GM12892 (cell line): ENCODE results near the gene KLKB1.

ENCODE experiments used
- DNase-seq: peaks from one replicate; pipeline ENCODE4 v3.0.0; 2011; ENCODE audit not compliant: insufficient read length
- FAIRE-seq: peaks from 2 replicates; lab custom pipeline; 2011; peaks lifted over from hg19 to GRCh38; lab: Jason Lieb, UNC
- POLR2A ChIP-seq: IDR thresholded peaks from 2 replicates; pipeline ENCODE4 v1.6.1; 2011; ENCODE audit warnings: low read depth, low read length, control low read depth
- POLR2AphosphoS5 ChIP-seq: IDR thresholded peaks from 2 replicates; pipeline ENCODE4 v1.6.1; 2011; ENCODE audit warnings: low read depth, low read length, control low read depth
- TAF1 ChIP-seq: IDR thresholded peaks from 2 replicates; pipeline ENCODE4 v1.6.1; 2011; ENCODE audit warnings: low read depth, mild to moderate bottlenecking, control low read depth, low read length, borderline replicate concordance

Gene KLKB1

GRCh38 chr4:186202490-186203140, 24.7 kb upstream of the KLKB1 start:
- TF ChIP-seq TAF1 (no peak), POLR2A (no peak), POLR2AphosphoS5 (no peak)
- FAIRE-seq = no peak
- DNase-seq = no peak

DNA sequence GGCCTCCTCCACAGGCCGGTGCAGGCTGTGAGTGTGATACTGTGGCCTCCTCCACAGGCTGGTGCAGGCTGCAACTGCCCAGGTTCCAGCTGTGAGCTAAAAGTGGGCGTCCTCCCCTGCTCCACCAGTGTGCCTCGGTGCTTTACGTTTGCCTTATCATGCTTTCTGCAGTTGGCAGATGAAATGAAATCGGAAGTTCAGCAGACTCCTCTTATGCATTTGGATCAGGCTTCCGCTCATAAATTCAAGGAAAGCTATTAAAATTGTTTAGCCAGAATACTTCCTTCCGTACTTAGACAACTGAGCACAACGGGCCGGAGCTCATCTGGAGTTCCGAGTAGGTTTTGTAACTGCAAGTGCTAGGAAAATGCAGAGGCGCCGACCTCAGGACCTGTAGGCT, 23.9 kb upstream of the KLKB1 start:
- DNase-seq (no peak), FAIRE-seq (no peak)
- TF ChIP-seq POLR2AphosphoS5 (no peak), POLR2A (no peak), TAF1 (no peak)

GRCh38 chr4:186204103-186204559, 23.2 kb upstream of the KLKB1 start:
- TF ChIP-seq POLR2AphosphoS5 = no peak
- no peak for TF ChIP-seq TAF1
- no peak for TF ChIP-seq POLR2A
- FAIRE-seq (no peak), DNase-seq (no peak)

GRCh38 chr4:186204686-186205085, 22.6 kb upstream of the KLKB1 start:
- FAIRE-seq (no peak), DNase-seq (no peak)
- TF ChIP-seq TAF1 (no peak), POLR2AphosphoS5 (no peak), POLR2A (no peak)

GRCh38 chr4:186205156-186205555, 22.2 kb upstream of the KLKB1 start:
- TF ChIP-seq POLR2A = no peak
- TF ChIP-seq POLR2AphosphoS5 = no peak
- TF ChIP-seq TAF1 = no peak
- no peak for FAIRE-seq
- DNase-seq = no peak

GRCh38 chr4:186216465-186217024, 10.8 kb upstream of the KLKB1 start:
- FAIRE-seq (no peak), DNase-seq (no peak)
- TF ChIP-seq POLR2AphosphoS5 (no peak), TAF1 (no peak), POLR2A (no peak)

DNA sequence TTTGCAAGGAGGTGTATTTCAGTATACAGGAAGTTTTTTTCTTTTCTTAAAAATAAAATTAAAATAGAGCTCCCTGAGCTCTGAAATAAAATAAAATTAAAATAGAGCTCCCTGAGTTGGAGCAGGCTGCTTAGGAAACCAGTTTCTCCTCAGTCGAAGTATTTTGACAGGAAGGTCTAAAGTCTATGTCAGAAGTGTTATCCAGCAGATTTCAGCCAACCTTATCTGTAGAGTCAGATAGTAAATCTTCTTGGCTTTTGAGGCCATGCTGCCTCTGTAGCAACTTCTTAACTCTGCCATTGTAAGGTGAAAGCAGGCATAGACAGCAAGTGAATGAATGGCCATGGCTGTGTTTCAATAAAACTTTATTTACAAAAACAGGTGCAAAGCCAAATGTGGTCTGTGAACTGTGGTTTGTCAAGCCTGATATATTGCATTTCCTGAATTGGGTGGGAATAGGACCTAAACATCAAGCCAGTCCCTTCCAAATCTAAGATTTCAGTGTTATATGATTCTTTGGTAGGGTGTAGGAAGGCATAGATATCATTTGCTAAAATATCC, 9.5 kb upstream of the KLKB1 start:
- TF ChIP-seq POLR2A = no peak
- no peak for TF ChIP-seq TAF1
- TF ChIP-seq POLR2AphosphoS5 = no peak
- DNase-seq (no peak), FAIRE-seq (no peak)

DNA sequence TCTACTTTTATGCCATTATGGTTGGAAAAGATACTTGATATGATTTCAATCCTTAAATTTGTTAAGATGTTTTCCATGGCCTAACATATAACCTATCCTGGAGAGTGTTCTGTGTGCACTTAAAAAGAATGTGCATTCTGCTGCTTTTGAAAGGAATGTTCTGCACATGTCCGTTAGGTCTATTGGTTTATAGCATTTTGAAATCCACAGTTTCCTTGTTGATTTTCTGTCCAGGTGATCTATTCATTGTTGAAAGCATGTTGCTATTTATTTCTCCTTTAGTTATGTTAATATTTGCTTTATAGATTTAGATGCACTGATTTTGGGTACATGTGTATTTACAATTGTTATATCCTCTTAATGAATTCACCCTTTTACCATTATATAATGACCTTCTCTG, 5.7 kb upstream of the KLKB1 start:
- no peak for TF ChIP-seq TAF1
- TF ChIP-seq POLR2AphosphoS5 = no peak
- no peak for TF ChIP-seq POLR2A
- no peak for FAIRE-seq
- DNase-seq = no peak

GRCh38 chr4:186225848-186226247, 1.5 kb upstream of the KLKB1 start:
- DNase-seq (no peak), FAIRE-seq (no peak)

DNA sequence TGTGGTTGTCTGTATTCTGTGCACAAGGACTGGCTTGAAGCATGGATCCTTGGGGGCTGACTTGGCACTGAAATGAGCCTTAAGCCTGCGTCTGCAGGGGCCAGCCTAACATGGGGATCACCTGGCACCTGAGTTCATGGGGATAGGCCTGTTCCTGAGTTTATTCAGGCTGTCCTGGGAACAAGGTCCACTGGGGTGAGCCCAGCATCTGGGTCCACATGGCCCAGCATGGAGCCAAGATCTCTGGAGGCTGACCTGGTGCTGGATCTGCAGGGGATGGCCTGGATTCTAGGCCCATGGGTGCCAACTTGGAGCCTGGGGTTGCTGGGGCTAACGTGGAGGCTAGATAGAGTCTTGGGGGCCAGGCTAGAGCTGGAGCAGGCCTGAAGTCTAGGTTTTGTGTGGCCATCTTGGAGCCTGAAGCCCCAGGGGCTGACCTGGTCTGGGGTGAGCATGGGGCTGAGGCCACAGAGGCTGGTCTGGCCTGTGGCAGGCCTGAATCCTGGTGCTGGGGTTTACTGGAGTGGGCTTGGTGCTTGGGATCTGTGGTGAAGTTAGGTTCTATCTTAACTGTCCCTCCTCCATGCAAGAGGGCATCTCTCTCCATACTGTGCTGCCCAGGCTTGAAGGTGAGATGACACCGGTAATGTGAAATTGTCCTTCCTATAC, 652 bp upstream of the KLKB1 start:
- DNase-seq = no peak
- no peak for FAIRE-seq

More at GRCh38 chr4:186225848-186226247, 1.5 kb upstream of the KLKB1 start:
- TF ChIP-seq POLR2AphosphoS5 (no peak), POLR2A (no peak), TAF1 (no peak)

GRCh38 chr4:186227744-186228513, 622 bp downstream of the KLKB1 start:
- FAIRE-seq (no peak), DNase-seq (no peak)
- no peak for TF ChIP-seq POLR2AphosphoS5
- no peak for TF ChIP-seq TAF1
- TF ChIP-seq POLR2A = no peak

More for the DNA sequence above, 652 bp upstream of the KLKB1 start:
- TF ChIP-seq TAF1 (no peak), POLR2AphosphoS5 (no peak), POLR2A (no peak)

DNA sequence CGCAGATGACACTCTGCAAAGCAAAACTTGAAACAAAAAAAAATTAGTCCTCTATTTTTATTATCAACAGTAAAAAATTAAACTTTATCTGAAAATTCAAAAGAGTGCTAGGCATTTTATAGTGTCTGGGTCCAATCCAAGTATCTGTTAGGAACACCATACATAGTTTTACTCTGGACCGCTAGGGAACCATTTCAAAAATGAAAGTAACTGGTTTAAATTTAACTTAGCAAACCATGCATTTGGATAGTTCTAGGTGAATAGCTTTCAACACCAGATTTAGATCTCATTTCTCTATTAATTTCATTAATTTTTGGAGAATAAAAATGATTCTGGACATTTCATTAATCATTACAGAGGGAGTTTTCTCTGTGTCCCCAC, 1.2 kb downstream of the KLKB1 start:
- no peak for DNase-seq
- TF ChIP-seq TAF1 = no peak
- TF ChIP-seq POLR2AphosphoS5 = no peak
- no peak for FAIRE-seq
